K562 (cell line): ENCODE results near the gene YBX2.

ENCODE experiments used
- CTCF ChIP-seq, 3 experiments: IDR thresholded peaks in 2 of 3; conservative IDR thresholded peaks in 1 of 3; 2 replicates each; pipeline ENCODE4 v1.5.1; 2011 to 2012; ENCODE audit warnings: low read length in 3 of 3, mild to moderate bottlenecking in 3 of 3, control low read depth in 2 of 3, improper control_type of control experiment in 1 of 3, inconsistent platforms in 1 of 3, low read depth in 1 of 3, mixed read lengths in 1 of 3, moderate library complexity in 1 of 3; ENCODE audit not compliant: insufficient read depth in 2 of 3
- HBP1 ChIP-seq: fragments of 450-650 bp; formaldehyde crosslinking; IDR thresholded peaks from 2 replicates; pipeline ENCODE4 v1.4.0; 2022; ENCODE audit warnings: missing genetic modification characterization
- NFRKB ChIP-seq: fragments of 450-650 bp; IDR thresholded peaks from 2 replicates; pipeline ENCODE4 v1.6.1; 2016; ENCODE audit warnings: low read depth
- POLR2AphosphoS5 ChIP-seq: IDR thresholded peaks from 2 replicates; pipeline ENCODE4 v1.6.1; 2011; ENCODE audit warnings: mild to moderate bottlenecking, low read depth, low read length, moderate library complexity; ENCODE audit not compliant: control insufficient read depth, insufficient read depth
- ZBTB2 ChIP-seq: fragments of 450-650 bp; IDR thresholded peaks from 2 replicates; pipeline ENCODE4 v1.6.1; 2016; ENCODE audit warnings: antibody characterized with exemption
- ZNF717 ChIP-seq: fragments of 250-450 bp; sonication (Bioruptor Pico); IDR thresholded peaks from 2 replicates; pipeline ENCODE4 v1.5.0; 2021

GRCh38 chr17:7281953-7282751 lies 12.3 kb downstream of the YBX2 start:
- no peak for TF ChIP-seq CTCF (IDR thresholded peaks at IDR 0.05 in 2 of 3, conservative IDR thresholded peaks at IDR 0.05 in 1 of 3; ENCODE audit: insufficient read depth in 2 of 3, low read depth in 1 of 3, low read length in 3 of 3)
- TF ChIP-seq HBP1 (CRISPR knock-in tag) = no peak
- no peak for TF ChIP-seq ZNF717 (CRISPR knock-in tag)
- TF ChIP-seq POLR2AphosphoS5 = no peak
- TF ChIP-seq ZBTB2 = no peak
- no peak for TF ChIP-seq NFRKB
